ENCODE results near the gene HPCA.
"Not testable (repeated sequence)": the region's sequence is repeated elsewhere in the genome, so short reads cannot be mapped to it uniquely, and the experiment has no call there.

Gene HPCA

GRCh38 chr1:32903991-32904785 is 17.9 kb downstream of the HPCA start:
- DNase-seq = no peak

- DNase-seq = no peak
These were observed 18.5 kb downstream of the HPCA start for GRCh38 chr1:32904797-32905196.

GRCh38 chr1:32905588-32905987 is 19.3 kb downstream of the HPCA start:
- not testable (repeated sequence) for DNase-seq

- DNase-seq = no peak
These were observed 20.4 kb downstream of the HPCA start for GRCh38 chr1:32906654-32907053.

GRCh38 chr1:32907435-32907834 is 21.1 kb downstream of the HPCA start:
- DNase-seq = no peak

GRCh38 chr1:32910319-32910718 is 24.0 kb downstream of the HPCA start:
- no peak for DNase-seq

- no peak for DNase-seq
These were observed 29.7 kb downstream of the HPCA start for GRCh38 chr1:32915766-32916706.

GRCh38 chr1:32917521-32917920 is 31.2 kb downstream of the HPCA start:
- DNase-seq = no peak

- no peak for DNase-seq
These were observed 31.9 kb downstream of the HPCA start for GRCh38 chr1:32918179-32918578.

- no peak for DNase-seq
These were observed 33.8 kb downstream of the HPCA start for GRCh38 chr1:32919811-32920733.

GRCh38 chr1:32920833-32921232 is 34.5 kb downstream of the HPCA start:
- no peak for DNase-seq

GRCh38 chr1:32924881-32925344 is 38.6 kb downstream of the HPCA start:
- DNase-seq = no peak

- DNase-seq = no peak
These were observed 39.3 kb downstream of the HPCA start for GRCh38 chr1:32925403-32926162.

- DNase-seq = no peak
These were observed 40.3 kb downstream of the HPCA start for GRCh38 chr1:32926562-32926961.

GRCh38 chr1:32927441-32927840 is 41.1 kb downstream of the HPCA start:
- no peak for DNase-seq

GRCh38 chr1:32928285-32928684 is 42.0 kb downstream of the HPCA start:
- no peak for DNase-seq

GRCh38 chr1:32928715-32929114 is 42.4 kb downstream of the HPCA start:
- DNase-seq = no peak

GRCh38 chr1:32929366-32929765 is 43.1 kb downstream of the HPCA start:
- DNase-seq = no peak

GRCh38 chr1:32931760-32932159 is 45.5 kb downstream of the HPCA start:
- no peak for DNase-seq

- DNase-seq = no peak
These were observed 47.5 kb downstream of the HPCA start for GRCh38 chr1:32933742-32934322.

- no peak for DNase-seq
These were observed 48.2 kb downstream of the HPCA start for GRCh38 chr1:32934535-32934934.

- no peak for DNase-seq
These were observed 50.8 kb downstream of the HPCA start for GRCh38 chr1:32937061-32937460.

Data from stimulated activated CD8-positive, alpha-beta memory T cell treated with anti-CD3 and anti-CD28 coated beads, Interleukin-4, amount 100 ng/mL, for 48 hours (primary cell).